SKM-1 (cell line): ENCODE results near the gene NAA38.

Experiments
- DNase-seq: peaks from one replicate; lab custom pipeline; 2025; ENCODE audit not compliant: unreplicated experiment; lab: John Stamatoyannopoulos, UW

The NAA38 gene

DNA sequence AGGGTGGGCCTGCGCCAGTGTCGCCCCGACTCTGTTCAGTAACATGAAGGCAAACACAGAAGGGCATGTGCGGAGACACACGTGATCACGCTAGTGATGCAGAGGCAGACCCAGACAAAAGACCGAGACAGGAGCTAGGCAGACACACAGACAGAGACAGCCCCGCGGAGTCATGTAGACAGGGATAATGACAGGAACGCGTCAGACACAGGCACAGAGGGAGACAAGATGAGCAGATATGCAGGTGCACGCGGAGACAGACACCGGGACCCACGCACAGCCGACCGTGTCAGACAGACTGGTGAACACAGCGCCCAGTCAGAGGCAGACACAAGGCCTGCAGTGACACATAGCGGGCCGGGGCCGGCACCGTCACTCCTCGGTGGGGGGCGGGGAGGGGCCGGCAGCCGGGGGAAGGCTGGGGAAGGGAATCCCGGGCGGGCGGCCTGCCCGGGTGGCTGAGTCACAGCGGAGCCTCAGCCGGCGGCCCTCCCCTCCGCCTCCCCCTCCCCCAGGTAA, 15.9 kb downstream of the NAA38 start:
- no peak for DNase-seq

DNA sequence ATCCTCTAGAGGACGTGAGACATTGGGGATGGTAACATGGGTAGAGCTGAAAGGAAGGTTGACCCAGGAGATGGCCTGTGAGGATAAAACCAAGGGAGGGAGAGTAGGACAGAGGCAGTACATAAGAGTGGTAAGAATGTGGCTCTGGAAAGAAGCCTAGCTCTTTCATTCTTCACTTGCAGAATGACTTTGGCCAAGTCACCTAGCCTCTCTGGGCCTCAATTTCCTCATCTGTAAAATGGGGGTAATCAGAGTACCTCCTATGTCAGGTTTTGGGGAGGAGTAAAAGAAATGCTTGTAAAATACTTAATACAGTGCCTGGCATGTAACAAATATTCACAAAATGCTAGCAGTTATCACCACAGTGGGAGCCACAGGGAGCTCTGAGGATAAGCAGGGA, 16.5 kb downstream of the NAA38 start:
- DNase-seq: no peak

DNA sequence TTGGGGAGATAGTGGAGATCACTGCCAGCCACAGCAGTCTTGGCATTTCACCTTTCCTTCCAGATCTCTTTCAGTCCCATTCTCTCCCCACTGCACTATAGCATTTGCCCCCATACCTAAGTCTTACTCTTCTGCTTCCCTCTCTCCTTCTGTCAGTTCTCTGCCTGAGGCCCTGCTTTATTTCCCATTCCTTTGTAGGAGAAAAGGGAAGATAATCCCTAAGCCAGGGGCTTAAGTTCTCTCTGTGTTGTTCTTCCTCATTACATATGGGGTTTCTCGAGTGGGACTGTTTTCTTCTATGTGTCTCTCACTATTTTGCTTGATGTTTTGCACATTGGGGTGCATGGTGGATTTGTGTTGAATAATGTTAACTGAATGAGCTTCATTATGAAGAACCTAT, 16.9 kb downstream of the NAA38 start:
- DNase-seq: no peak

DNA sequence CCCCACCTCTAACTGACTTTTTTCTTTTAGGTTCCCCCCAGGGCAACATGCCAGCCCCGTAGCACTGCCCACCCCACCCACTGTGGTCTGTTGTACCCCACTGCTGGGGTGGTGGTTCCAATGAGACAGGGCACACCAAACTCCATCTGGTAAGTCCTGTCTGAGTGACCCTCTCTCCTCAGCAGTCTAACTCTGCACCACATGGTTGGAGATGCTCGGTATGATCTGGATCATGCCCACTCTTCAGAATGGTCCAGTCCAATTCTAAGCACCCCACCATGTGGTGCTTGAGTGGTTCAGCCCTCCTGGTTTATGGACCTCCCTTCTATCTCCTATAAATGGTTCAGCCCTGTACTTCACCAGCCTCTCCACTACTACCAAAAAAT, 17.5 kb downstream of the NAA38 start:
- DNase-seq: no peak

DNA sequence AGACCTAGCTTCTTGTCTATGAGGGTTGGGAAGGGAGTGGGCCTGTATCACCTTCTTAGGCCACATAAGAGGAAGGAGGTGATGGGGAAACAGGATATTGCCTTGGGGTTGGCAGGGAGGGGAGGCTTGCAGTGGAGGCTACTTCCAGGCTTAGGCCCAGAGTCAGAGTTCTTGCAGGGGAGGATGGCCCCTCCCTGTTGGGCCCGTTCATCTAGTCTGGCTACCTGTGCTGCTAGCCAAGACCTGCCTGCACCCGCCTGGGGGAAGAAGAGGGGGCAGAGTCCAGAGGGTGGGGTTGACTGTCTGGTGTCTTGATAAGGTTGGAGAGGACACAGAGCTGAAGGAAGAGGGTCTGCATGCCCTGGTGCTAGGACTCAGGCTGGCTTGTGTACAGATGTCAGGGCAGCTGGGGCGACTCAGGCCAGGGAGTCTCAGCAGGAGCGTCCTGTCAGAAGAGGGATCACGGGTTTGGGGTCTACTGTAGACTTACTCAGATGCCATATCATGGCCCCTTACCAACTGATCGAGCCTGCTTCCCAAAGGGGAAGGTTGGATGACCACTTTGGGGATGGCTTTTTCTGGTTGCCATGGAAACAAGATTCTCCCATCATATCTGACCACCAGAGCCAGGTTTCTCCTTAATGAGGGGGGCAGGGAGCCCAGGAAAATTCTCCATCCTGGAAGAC, 18.0 kb downstream of the NAA38 start:
- DNase-seq: peak; percentile 39

DNA sequence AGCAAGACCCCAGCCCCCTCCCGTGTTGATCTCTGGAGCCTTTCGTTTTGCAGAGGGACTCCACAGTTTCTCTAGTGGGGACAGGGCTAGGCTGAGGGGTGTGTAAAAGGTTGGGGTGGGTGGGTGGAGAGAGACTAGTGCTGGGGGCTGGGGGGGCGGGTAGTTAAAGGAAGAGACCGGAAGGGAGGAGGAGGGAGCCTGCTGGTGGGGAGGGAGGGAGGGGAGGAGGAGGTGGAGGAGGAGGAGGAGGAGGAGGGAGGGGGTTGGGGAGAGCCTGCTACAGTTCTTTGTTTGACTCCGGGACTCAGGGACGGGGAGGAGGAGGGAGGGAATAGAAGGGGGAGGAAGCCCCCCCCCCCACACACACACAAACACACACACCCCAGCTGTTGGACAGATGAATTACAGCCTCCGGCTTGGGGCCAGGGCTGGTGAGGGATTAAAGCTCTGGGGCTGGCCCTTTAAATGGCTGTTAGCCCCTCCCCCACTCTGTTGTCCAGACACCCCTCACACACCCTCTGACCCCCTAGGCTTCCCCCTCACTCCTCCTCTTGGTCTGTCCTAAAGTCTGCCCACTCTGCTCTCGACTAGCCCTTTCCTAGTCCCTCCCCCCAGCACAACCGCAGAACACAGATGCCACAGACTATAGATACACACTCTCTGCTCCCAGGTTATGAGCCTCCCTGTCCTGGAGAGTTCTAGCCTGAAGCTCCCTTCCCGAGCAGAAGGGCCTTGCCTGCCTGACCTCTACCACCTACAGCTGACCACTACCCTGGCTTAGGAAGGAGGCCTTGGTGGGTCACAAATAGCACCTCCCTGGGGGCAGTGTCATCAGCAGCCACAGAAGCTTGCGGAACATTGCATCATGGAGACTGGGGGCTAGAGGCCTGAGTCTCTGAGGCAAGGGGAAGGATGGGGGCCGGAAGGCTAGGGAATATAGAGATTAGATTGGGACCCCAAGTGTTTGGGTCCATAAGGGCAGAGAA, 19.0 kb downstream of the NAA38 start:
- DNase-seq: peak; percentile 35

DNA sequence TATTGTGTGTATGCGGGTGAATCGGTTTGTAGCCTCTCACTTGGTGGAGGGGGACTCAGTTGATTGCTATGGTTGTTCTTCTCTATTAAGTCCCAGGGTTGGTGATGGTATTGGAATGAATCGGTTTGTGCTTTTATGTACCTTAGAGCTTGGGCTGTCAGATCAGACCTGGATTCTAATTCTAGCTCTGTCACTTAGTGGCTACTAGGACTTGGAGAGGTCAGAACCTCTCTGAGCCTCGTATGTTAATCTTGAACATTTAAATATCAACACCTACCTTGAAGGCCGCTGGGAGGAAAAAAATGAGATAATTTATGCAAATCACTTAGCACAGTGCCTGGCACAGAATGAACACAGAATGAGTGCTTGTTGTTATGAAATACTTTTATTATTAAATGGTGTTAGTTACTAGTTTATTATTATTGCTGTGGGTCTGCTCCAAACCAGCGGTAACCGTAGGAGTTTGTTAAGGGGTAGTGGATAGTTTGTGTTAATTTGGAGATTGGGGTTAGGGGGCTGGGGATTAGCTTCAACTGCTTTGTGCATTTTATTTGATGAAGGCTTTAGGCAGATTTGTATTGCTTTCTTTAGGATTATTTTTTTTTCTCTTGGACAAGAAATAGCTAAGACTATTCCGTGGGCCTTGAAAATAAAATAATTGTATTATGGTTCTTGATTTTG, 19.8 kb downstream of the NAA38 start:
- no peak for DNase-seq

DNA sequence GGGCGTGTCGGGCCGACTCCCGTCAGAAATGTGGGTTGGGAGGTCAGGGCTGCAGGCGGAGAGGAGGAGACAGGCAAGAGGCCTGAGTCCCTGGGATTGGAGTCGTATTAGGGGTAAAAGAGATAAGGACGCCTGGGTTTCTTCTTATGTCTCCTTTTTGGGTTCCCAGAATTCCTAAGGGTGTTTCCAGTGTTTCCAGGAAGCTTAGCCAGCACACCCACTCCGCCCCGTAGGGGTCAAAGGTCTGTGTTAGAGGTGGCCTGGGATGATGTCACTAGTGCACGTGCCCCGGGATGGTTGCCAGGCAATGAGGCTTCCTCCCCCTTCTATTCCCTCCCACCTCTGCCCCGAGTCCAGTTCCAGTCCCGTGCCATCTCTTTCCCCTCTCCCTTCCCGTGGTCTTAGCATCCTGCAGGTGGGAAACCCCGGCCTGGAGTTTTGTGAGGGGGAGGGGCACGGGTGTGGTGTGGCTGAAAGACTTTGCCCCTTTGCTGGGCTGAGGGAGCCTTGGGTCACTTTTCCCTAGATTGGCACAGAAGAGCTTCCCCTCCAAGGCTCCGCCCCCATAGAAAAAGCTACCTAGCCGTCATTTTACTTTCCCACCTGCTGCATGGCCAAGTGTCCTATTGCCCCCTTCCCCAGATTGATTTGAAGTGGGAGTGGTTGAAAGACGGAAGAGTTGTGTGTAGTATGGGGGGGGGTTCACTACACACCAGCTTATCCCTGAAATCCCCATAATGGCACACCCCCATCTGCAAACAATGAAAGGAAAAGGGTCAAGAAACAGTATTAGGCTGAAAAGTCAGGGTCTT, 20.6 kb downstream of the NAA38 start:
- DNase-seq: peak; percentile 55

DNA sequence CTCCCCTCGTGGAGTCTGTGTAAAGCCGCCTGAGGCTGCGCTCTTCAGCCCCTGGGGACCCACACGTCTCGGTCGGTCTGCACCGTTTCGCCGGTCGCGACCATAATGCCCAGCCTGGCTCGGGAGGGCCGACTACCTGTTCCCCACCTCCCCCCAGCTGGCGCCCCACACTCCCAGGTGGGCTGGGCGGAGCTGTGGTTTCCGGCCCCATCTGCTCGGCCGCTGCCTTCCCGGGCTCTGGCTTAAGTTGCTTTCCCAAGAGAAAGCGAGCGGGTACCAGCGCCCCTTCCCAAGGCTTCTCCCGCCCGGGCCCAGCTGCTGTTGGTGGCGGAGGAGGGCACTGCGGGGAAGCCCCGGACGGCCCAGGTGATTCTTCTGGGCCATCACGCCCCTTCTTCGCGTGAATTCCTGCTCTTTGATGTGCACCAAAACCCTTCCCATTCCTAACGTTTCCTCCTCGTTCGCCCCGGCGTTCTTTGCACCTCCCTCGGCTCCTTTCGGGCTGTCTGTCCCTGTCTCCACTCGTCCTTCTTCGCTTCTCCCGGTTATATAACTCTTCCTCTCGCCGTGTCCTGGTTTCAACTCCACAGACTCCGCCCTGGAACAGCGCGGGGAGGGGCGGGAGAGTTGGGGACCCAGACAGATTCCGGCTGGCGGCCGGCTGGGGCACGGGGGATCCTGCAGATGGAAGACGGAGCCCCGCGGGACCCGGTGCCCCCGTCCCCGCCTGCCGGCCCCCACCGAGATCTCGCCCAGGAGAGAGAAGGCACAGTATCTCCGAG, 21.4 kb downstream of the NAA38 start:
- no peak for DNase-seq

DNA sequence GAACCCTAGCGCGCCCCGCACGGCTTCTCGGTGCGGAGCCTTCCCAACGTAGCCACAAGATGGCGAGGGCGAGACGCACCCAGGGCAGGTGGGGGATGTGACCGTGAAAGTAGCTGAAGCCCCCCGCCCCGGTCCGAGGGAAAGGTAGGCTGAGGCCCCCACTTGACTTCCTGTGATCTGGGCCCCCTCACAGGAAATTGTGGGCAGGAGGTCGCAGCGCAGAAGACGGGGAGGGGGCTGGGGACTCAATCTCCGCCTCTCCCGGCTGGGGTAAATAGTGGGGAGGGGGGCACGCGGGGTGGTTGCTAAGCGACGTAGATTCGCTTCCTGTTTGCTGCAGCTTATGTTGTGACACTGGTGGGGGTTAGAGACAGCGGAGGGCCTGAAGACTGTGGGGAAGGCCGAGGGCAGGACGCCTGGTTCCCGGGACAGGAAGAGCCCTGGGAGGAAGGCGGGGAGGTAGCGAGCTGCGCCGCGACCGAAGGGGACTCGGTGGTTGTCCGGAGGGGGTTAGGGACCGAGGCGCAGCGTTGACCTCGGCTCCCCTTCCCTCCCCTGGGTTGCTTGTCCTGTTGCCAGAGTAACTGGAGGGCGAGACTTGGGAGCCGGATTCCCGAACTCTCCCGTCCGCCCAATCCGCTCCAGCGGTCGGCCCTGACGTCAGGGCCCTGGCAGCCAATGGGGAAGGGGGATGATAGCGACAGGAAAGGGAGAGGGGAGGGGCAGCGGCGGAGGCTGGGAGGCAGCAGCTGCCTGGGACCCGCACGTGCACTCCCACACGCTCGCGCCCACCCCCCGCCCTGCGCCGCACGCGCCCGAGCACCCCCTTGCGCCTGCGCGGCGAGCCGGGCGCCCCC, 22.2 kb downstream of the NAA38 start:
- peak; percentile 42 for DNase-seq

DNA sequence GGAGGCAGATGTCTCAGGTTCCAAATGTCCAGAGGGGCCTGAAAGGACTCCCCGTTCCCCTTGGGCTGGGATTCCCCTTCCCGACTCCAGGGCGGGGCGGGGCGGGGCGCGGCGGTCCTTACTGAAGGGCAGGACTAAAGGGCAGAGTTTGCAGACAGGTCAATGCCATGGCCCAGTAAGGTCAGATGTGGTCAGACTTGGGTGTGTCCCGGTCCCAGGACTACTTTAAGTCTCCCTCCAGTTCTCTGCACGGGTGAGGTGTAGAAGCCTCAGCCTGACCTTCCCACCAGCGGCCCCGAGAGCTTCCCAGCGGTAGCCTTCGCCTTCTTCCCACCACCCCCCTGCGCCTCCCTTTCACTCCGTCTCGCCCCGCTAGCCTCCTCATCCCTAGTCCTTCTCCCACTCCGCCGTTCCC, 22.8 kb downstream of the NAA38 start:
- no peak for DNase-seq

DNA sequence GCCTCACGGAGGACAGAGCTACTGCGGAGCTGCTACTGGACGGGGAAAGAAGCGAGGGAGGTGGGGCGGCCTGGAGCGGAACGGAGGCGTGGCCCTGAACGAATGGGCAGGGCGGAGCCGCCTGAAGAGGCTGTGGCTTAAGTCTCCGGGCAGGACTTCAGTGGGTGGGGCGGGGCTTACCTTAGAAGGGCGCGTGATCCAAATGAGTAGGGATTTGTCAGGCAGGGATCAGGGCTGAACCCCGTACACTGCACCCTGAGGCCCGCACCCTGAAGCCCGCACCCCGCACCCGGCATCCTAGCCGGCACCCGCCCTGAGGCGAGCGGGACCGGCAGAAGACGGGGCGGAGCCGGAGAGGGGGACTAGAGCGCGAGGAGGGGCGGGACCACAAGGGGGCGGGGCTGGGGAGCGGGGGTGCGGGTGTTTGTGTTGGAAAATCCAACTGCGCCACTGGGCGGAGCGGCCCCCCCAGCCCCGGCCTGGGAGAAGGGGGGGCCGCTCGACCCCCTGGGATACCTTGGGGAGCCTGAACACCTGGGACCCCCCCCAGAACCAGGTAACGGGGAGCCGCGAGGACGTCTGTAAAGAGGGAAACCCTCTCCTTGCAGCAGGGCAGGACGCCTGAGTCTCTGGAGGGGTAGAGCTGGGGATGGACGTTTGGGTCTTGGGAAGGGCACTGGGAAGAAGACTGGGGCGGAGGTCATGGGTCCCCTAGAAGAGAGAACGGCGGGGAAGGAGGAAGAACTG, 23.4 kb downstream of the NAA38 start, which contains the start of gene KDM6B:
Gene KDM6B, plus strand, starts transcription at position 423 of the 747 bp plus-strand sequence. CDS start 11,338 bp downstream, outside the sequence.
- peak; percentile 54 for DNase-seq

DNA sequence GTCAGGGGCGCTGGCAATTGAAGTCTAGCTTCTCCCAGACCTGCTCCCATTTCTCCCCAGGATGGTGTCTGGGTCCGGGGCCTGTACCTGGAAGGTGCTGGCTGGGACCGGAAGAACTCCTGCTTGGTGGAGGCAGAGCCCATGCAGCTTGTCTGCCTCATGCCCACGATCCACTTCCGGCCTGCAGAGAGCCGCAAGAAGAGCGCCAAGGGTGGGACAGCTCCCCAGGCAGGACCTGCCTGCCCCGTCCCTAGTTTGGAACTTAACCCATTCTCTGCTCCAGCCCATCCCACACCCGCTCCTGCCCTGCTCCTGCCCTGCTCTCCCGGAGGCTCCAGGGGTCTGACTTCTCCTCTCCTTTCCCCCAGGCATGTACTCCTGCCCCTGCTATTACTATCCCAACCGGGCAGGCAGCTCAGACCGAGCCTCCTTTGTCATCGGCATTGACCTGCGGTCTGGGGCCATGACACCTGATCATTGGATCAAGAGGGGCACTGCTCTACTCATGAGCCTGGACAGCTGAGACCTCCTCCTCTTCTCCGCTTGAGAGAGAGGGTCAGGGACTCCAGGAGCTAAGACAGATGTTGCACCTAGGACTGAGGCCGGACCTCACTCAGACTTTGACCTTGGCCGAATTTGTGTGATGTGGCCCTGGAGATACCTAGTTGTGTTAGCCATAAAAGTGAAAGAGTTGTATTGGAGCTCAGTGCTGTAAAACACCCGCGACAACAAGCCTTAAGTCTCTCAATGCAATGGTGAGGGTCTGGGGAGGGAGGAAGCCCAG, 24.2 kb downstream of the NAA38 start:
- DNase-seq: no peak

DNA sequence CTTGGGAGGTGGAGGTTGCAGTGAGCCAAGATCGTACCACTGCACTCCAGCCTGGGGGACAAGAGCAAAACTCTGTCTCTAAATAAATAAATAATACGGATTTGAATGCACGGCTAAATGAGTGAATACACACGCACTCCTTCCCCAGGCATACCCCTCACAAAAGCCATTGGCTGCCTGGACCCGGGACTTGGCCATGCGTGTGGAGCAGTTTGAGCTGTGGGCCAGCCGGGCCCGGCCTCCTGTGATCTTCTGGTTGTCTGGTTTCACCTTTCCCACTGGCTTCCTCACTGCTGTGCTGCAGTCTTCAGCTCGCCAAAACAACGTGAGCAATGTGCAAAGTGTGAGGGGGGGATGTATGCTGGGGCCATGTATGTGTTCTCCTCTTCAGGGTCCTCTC, 24.9 kb downstream of the NAA38 start:
- no peak for DNase-seq

DNA sequence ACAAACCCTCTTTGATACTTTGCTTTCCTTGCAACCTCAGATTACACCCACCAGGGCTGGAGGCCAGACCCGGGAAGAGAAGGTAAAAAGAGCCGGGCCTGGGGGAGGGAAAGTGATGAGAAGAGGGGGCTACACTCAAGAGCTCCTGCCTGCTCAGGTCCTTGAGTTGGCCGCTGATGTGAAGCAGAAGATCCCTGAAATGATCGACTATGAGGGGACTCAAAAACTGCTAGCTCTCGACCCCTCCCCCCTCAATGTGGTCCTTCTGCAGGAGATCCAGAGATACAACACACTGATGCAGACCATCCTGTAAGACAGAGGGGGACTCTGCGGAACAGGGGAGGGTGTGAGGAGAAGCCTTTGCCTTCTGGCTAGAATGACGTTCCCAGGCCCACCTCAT, 26.1 kb downstream of the NAA38 start:
- DNase-seq: no peak

DNA sequence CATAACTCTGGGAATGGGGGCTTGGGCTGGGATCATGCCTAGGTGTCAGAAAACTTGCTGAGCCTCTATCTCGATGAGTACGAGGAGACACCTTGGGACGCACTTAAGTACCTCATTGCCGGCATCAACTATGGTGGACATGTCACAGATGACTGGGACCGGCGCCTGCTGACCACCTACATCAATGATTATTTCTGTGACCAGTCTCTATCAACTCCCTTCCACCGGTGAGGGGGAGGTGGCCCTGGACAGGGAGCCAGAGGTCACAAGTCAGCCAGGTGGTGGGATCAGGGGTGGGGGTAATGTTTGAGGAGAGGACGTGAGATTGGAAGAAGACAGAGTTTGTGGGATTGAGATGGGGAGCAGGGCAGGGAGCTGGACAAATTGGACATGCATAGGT, 26.7 kb downstream of the NAA38 start:
- no peak for DNase-seq
